Osteocyte (in vitro differentiated cells): ENCODE results near the gene PDXK. TPM values are rescaled to one million over a fixed set of nuclear protein-coding genes. Genes with fewer than 3 reads are reported as not detected.
A peak's percentile ranks its signal among the peaks of the same experiment; 100 is the strongest.

Experiments
- DNase-seq: peaks from one replicate; pipeline ENCODE4 v3.0.0; 2021; ENCODE audit warnings: mixed read lengths; ENCODE audit not compliant: unreplicated experiment; ENCODE audit errors: extremely low spot score
- H3K27ac Mint-ChIP-seq: one replicate; pipeline ENCODE4 v1.8.0; 2021; ENCODE audit warnings: mild to moderate bottlenecking, mixed read lengths; ENCODE audit not compliant: unreplicated experiment
- H3K27me3 Mint-ChIP-seq: one replicate; pipeline ENCODE4 v1.8.0; 2021; ENCODE audit warnings: mixed read lengths; ENCODE audit not compliant: unreplicated experiment
- H3K36me3 Mint-ChIP-seq: one replicate; pipeline ENCODE4 v1.8.0; 2021; ENCODE audit warnings: mixed read lengths; ENCODE audit not compliant: unreplicated experiment
- H3K4me1 Mint-ChIP-seq: one replicate; pipeline ENCODE4 v1.8.0; 2021; ENCODE audit warnings: mixed read lengths; ENCODE audit not compliant: unreplicated experiment
- H3K4me3 Mint-ChIP-seq: one replicate; pipeline ENCODE4 v1.8.0; 2021; ENCODE audit warnings: mild to moderate bottlenecking, moderate library complexity, mixed read lengths; ENCODE audit not compliant: unreplicated experiment
- H3K9me3 Mint-ChIP-seq: one replicate; pipeline ENCODE4 v1.8.0; 2021; ENCODE audit warnings: mixed read lengths; ENCODE audit not compliant: unreplicated experiment
- CTCF ChIP-seq: fragments of 200-600 bp; sonication (generic); IDR thresholded peaks from 2 replicates; pipeline ENCODE4 v1.5.0; 2021; ENCODE audit warnings: antibody characterized with exemption, mild to moderate bottlenecking, moderate library complexity
- total RNA-seq: library from RNA; stranded (reverse); gene quantifications from 2 replicates; pipeline ENCODE4 v1.2.1, GENCODE V29; 2021

The PDXK gene
- total RNA-seq, 1 donor from 2014 or later, result 96.7 TPM

DNA sequence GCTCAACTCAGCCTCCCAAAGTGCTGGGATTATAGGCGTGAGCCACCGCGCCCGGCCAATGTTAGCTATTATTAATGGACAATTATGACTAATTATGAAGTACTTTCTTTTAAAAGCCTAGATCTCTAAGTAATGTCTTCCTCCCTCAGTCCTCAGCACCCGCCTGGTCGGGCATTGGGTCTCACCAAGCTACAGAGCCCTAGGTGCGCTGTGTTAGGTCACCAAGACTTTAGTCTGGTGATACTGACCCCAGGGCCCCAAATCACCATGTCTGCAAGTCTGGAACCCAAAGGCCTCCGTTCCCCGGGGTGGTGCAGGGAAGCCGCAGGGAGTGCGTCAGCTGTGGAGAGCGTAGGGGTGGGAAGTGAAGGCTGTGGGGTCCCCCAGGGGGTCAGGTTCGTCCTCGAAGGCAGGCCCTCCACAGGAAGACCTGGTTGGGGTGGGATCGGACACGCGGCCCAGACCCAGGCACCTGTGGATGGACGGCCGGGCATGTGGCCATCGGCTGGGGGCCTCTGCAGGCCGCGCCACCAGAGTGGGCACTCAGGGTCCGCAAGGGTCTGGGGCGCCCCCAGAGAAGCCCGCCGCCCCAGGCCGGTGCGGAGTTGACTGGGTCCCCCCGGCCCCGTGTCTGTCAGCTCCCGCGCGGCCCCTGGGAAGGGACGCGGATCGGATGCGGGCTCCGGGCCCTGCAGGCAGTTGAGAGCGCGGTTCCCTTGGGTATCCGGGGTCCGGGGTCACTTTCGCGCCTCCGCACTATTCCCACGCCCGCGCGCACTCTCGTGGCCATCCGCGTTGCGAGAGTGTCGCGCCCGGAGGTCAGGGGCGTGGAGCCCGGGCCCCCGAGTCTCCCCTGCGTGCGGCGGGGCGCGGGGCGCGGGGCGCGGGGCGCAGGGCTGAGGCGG lies 710 bp upstream of the PDXK start:
- H3K4me3 Mint-ChIP-seq, result peak overlapping the region; percentile 76
- TF ChIP-seq CTCF, result no peak
- H3K9me3 Mint-ChIP-seq, result no peaks in the 10 kb centered on the region
- DNase-seq, result no peak
- H3K27me3 Mint-ChIP-seq, result no peaks in the 10 kb centered on the region
- no peaks in the 10 kb centered on the region for H3K36me3 Mint-ChIP-seq
- H3K27ac Mint-ChIP-seq, result no peak overlapping the region
- peaks cover 28% of the 10 kb centered on the region for H3K4me1 Mint-ChIP-seq

DNA sequence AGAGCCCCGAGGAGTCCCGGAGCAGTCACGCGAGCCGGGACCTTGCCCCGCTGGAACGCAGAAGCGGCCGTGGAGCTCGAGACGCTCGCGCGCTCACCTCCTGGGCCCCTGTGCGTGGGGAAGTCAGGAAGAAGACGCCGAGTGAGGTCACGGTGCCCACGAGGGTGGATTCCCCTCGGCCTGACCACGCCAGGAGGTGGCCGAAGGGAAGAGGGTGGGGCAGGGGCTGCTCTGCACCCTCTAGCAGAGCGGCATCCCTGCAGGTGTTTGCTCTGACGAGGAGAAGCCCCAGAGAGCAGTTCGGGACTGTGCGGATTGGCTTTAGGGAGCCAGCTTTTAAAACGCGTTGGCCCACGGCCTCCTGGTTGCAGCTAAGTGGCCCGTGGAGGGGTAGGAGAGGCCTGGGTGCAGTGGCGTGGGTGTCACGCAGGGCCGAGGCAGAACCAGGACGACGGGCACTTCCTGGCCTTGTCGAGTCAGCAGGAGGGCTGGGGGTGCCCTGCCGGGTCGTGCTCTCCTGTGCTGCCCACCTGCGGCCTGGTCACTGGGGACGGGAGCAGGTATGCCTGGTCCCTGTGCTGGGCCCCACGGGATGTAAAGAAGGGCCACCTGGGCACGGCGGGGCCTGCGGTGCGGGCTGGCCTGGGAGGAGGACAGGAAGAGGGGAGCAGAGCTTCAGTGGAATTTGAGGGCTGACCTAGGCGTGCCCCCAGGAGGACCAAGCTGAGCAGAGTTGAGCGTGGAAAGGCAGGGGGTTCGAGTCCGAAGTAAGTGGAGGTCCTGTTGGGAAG lies 1.0 kb downstream of the PDXK start:
- no peak for DNase-seq
- no peaks in the 10 kb centered on the region for H3K9me3 Mint-ChIP-seq
- H3K4me3 Mint-ChIP-seq, result peak overlapping the region; percentile 78
- H3K4me1 Mint-ChIP-seq, result peaks cover 28% of the 10 kb centered on the region
- no peaks in the 10 kb centered on the region for H3K27me3 Mint-ChIP-seq
- peak overlapping the region; percentile 57 for H3K27ac Mint-ChIP-seq
- H3K36me3 Mint-ChIP-seq, result peaks cover 4% of the 10 kb centered on the region
- no peak for TF ChIP-seq CTCF

DNA sequence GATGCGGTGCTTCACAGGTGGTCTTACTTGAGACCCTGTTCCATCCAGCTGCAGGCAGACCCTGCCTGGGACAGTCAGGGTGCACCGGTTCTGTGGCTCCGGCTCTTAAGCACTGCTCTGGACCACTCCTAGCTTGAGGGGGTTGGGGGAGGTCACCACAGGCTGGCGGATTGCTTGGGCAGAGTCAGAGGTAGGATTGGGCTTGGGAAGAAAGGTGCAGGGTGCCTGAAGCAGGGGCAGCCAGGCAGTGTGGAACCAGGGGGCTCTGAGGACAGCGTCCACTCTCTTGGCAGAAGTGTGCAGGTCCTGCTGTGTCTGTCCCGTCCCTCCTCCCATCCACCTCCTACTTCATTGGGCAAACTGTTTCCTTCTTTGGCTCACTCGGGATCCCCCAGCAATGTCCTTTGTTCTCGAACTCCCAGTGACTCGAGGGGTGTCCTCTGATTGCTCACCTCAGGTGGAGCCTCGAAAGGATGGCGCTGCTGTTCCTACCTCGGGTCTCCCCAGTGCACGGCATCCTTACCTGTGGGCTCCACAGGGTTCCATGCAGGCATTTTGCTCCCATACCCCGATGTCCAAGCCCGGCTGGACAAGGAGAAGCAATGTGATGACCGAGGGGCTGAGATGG lies 1.7 kb downstream of the PDXK start:
- Mint-ChIP-seq H3K4me3 (peak overlapping the region; percentile 78), H3K27ac (peak overlapping the region; percentile 57), H3K9me3 (no peaks in the 10 kb centered on the region), H3K27me3 (no peaks in the 10 kb centered on the region), H3K4me1 (peaks cover 30% of the 10 kb centered on the region), H3K36me3 (peaks cover 4% of the 10 kb centered on the region)
- TF ChIP-seq CTCF, result no peak
- no peak for DNase-seq

GRCh38 chr21:43721206-43721605 lies 2.3 kb downstream of the PDXK start:
- H3K4me1 Mint-ChIP-seq, result peaks cover 34% of the 10 kb centered on the region
- DNase-seq, result no peak
- peak overlapping the region; percentile 78 for H3K4me3 Mint-ChIP-seq
- no peak overlapping the region for H3K27ac Mint-ChIP-seq
- peaks cover 4% of the 10 kb centered on the region for H3K36me3 Mint-ChIP-seq
- no peaks in the 10 kb centered on the region for H3K9me3 Mint-ChIP-seq
- TF ChIP-seq CTCF, result no peak
- no peaks in the 10 kb centered on the region for H3K27me3 Mint-ChIP-seq

DNA sequence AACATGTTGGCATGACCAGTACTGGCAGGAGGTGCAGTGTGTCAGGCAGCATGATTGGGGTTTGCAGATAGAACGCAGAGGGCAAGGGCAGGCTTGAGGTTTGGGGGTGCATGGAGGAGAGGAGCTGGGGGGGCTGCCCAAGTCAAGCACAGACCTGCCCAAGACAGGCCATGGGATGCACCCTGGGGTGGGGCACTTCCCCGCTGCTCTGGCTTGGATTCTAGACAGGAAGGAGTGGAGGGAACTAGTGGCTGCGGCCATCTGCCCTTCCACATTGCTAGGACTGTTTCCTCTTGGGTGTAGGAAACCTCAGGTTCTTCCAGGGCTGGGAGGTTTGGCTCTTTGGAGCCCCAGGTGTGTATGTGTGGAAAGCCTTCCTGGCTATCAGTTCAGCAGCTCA lies 3.0 kb downstream of the PDXK start:
- DNase-seq, result no peak
- Mint-ChIP-seq H3K27me3 (no peaks in the 10 kb centered on the region), H3K9me3 (no peaks in the 10 kb centered on the region), H3K4me1 (peaks cover 38% of the 10 kb centered on the region), H3K4me3 (no peak overlapping the region), H3K27ac (no peak overlapping the region), H3K36me3 (peaks cover 4% of the 10 kb centered on the region)
- no peak for TF ChIP-seq CTCF
